ENCODE results near the gene PIGU. TPM values are rescaled to one million over a fixed set of nuclear protein-coding genes. Genes with fewer than 3 reads are reported as not detected.

Gene PIGU
- total and polyA plus RNA-seq, 7 donors: 6.6 to 26.8 (median 11.1) TPM

GRCh38 chr20:34575756-34576155 is 101.1 kb downstream of the PIGU start:
- WGBS, 2 donors: 96 to 99% methylated on average over 4 of the region's 4 CpGs
- Histone ChIP-seq H3K4me3 (no peak overlapping the region), H3K36me3 (peaks cover 5 to 36% (median 11%) of the 10 kb centered on the region in 4 donors), H3K9me3 (no peaks in the 10 kb centered on the region), H3K27ac (no peak overlapping the region), H3K27me3 (no peaks in the 10 kb centered on the region), H3K4me1 (peaks cover 0 to 10% (median 0%) of the 10 kb centered on the region in 4 donors)
- intact Hi-C loops (cut with DNase I): no loop called here
- TF ChIP-seq POLR2AphosphoS5 (IDR thresholded peaks at IDR 0.05) (no peak), EP300 (IDR thresholded peaks at IDR 0.05) (no peak), POLR2A (IDR thresholded peaks at IDR 0.05) (no peak)
- TF ChIP-seq, protein P1, sequence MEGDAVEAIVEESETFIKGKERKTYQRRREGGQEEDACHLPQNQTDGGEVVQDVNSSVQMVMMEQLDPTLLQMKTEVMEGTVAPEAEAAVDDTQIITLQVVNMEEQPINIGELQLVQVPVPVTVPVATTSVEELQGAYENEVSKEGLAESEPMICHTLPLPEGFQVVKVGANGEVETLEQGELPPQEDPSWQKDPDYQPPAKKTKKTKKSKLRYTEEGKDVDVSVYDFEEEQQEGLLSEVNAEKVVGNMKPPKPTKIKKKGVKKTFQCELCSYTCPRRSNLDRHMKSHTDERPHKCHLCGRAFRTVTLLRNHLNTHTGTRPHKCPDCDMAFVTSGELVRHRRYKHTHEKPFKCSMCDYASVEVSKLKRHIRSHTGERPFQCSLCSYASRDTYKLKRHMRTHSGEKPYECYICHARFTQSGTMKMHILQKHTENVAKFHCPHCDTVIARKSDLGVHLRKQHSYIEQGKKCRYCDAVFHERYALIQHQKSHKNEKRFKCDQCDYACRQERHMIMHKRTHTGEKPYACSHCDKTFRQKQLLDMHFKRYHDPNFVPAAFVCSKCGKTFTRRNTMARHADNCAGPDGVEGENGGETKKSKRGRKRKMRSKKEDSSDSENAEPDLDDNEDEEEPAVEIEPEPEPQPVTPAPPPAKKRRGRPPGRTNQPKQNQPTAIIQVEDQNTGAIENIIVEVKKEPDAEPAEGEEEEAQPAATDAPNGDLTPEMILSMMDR (IDR thresholded peaks at IDR 0.05): no peak
- DNase-seq: no peak

DNA sequence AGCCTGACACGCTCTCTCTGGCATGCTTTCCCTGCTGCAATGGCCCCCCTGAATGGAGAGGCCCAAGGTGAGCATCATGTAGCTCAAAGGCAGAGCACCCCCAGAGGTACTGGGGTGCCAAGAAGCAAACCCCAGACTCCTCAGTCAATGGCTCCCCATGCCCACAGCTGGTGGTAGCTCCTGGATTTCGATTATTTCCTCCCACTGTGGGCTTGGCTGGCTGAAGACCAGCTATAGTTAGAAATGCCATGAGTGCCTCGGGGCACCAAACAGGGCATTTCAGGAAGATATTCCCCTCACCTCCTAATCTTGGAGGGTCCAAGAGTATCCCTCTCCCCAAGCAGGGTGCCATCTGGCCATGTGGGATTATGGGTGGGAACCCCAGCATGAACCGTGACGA is 101.6 kb downstream of the PIGU start:
- WGBS, 2 donors: 96 to 98% methylated on average over 5 of the region's 5 CpGs

GRCh38 chr20:34574861-34575260 is 102.0 kb downstream of the PIGU start:
- no peaks in the 10 kb centered on the region for H3K27me3 ChIP-seq
- DNase-seq: no peak
- WGBS, 2 donors: 88 to 94% methylated on average over 6 of the region's 6 CpGs
- no peak overlapping the region for H3K27ac ChIP-seq
- no peaks in the 10 kb centered on the region for H3K9me3 ChIP-seq
- no peak overlapping the region for H3K4me3 ChIP-seq
- H3K36me3 ChIP-seq: peaks cover 5 to 38% (median 10%) of the 10 kb centered on the region in 4 donors
- H3K4me1 ChIP-seq: peaks cover 0 to 10% (median 0%) of the 10 kb centered on the region in 4 donors
- TF ChIP-seq, protein P1 (IDR thresholded peaks at IDR 0.05): no peak
- TF ChIP-seq POLR2A (IDR thresholded peaks at IDR 0.05): no peak
- no peak for TF ChIP-seq POLR2AphosphoS5 (IDR thresholded peaks at IDR 0.05)
- intact Hi-C loops (cut with DNase I): no loop called here

More for the DNA sequence above, 101.6 kb downstream of the PIGU start:
- DNase-seq: no peak
- Histone ChIP-seq H3K36me3 (peaks cover 5 to 38% (median 10%) of the 10 kb centered on the region in 4 donors), H3K4me1 (peaks cover 0 to 10% (median 0%) of the 10 kb centered on the region in 4 donors), H3K27ac (no peak overlapping the region), H3K4me3 (no peak overlapping the region), H3K27me3 (no peaks in the 10 kb centered on the region), H3K9me3 (no peaks in the 10 kb centered on the region)
- TF ChIP-seq POLR2A (IDR thresholded peaks at IDR 0.05) (no peak), EP300 (IDR thresholded peaks at IDR 0.05) (no peak), POLR2AphosphoS5 (IDR thresholded peaks at IDR 0.05) (no peak)
- TF ChIP-seq, protein P1 (IDR thresholded peaks at IDR 0.05): no peak
- intact Hi-C loops (cut with DNase I): no loop called here

DNA sequence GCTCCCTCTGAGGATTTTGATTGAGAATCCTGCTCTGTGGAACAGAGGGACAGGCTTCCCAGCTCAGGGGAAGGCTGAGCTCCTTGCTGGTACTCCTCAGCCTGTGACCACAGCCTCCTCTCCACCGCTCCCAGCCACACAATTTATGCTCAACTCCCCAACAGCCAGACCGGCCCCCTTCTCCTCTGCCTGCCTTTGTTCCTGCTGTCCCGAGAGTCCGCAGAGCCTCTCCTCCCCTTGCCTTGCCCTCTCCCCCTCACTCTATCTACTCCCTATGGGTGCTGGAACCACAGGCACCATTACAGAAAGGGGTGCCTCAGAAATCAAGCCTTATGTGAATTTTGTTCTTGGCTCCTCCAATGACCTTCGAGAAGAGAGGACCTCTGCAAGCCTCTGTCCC is 102.5 kb downstream of the PIGU start:
- no peaks in the 10 kb centered on the region for H3K9me3 ChIP-seq
- TF ChIP-seq POLR2A (IDR thresholded peaks at IDR 0.05) (no peak), POLR2AphosphoS5 (IDR thresholded peaks at IDR 0.05) (no peak), EP300 (IDR thresholded peaks at IDR 0.05) (no peak)
- TF ChIP-seq, protein P1 (IDR thresholded peaks at IDR 0.05): no peak
- peaks cover 0 to 9% (median 0%) of the 10 kb centered on the region in 4 donors for H3K4me1 ChIP-seq
- H3K36me3 ChIP-seq: peaks cover 5 to 40% (median 10%) of the 10 kb centered on the region in 4 donors
- no peak for DNase-seq
- 97% methylated on average over 5 of the region's 5 CpGs for WGBS, 2 donors
- no peak overlapping the region for H3K27ac ChIP-seq
- intact Hi-C loops (cut with DNase I): no loop called here
- no peak overlapping the region for H3K4me3 ChIP-seq
- H3K27me3 ChIP-seq: no peaks in the 10 kb centered on the region
